Measurements from ENCODE around the gene HTRA3.

HTRA3 gene

DNA sequence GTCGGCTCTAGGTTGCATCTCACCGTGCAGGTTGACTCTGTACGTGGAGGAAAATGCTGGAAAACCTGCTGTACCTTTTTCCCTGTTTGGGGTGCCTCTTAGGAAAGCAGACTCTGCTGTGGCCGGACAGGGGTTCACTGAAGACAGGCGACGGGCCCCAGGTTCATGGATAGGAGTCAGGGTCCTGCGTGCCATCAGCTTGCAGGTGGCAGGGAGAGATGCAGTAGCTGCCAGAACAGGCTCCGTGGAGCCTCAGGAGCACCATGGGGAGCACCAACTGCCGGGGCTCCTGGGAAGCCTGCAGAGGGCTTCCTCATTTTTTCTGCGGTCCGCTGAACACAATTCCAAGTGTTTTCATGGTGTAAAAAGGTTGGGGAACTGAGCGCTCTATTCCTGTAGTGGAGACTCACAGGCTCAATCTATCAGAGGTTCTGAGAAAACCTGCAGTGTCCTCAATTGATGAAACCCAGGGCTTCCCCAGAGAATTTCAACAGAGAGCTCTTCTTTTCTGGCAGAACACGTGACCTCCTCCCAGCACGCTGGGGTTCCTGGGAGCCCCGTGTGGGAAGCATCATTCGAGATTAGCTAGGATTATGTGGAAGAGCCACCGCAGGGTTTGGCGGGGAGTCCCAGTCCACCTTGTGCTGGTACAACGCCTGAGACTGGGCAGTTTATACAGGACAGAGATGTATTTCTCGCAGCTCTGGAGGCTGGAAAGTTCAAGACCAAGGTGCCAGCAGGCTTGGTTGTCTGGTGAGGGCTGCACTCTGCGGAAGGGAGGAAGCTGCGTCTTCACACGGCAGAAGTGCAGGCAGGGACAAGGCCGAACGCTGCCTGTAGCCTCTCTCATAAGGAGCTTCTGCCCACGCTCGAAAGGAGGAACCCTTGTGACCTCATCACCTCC lies 1.6 kb downstream of the HTRA3 start:
- no peak overlapping the region for H3K27ac ChIP-seq
- TF ChIP-seq, protein P1, sequence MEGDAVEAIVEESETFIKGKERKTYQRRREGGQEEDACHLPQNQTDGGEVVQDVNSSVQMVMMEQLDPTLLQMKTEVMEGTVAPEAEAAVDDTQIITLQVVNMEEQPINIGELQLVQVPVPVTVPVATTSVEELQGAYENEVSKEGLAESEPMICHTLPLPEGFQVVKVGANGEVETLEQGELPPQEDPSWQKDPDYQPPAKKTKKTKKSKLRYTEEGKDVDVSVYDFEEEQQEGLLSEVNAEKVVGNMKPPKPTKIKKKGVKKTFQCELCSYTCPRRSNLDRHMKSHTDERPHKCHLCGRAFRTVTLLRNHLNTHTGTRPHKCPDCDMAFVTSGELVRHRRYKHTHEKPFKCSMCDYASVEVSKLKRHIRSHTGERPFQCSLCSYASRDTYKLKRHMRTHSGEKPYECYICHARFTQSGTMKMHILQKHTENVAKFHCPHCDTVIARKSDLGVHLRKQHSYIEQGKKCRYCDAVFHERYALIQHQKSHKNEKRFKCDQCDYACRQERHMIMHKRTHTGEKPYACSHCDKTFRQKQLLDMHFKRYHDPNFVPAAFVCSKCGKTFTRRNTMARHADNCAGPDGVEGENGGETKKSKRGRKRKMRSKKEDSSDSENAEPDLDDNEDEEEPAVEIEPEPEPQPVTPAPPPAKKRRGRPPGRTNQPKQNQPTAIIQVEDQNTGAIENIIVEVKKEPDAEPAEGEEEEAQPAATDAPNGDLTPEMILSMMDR (conservative IDR thresholded peaks at IDR 0.05) = no peak

DNA sequence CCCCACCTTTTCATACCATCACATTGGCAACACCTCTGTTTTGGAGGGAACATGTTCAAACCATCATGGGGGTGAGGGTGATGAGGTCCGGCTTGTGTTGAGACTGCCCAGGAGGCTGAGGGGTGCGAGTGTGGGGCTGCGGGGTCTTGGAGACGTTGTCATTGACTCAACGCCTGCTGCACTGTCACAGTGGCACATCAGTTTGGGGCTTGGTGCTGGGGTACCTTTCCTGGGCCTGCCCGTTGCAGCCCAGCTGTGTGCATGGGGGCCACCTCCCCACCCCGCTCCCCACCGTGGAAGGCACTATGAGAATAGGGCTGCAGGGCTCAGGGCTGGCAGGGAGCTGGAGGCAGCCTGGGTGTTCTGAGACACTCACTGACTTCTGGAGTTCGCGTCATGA lies 2.3 kb downstream of the HTRA3 start:
- TF ChIP-seq, protein P1 (conservative IDR thresholded peaks at IDR 0.05) = no peak
- no peak overlapping the region for H3K27ac ChIP-seq

GRCh38 chr4:8272472-8273428 lies 3.2 kb downstream of the HTRA3 start:
- TF ChIP-seq, protein P1 (conservative IDR thresholded peaks at IDR 0.05) = no peak

DNA sequence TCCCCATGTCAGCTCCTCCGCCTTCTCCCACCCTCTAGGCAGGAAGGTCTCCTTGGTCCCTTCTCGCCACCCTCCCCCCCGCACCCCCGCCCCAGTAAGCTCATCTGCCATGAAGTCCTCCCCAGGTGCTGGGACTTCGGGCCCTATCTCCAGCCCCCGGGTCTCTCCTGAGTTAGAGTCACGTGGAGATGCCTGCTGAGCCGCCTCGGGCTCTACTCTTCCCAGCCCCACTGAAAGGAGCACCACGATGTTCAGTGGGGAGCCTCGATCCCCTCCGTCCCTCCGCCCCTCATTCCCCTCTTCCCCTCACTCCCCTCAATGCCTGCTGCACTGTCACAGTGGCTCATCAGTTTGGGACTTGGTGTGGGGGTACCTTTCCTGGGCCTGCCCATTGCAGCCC lies 3.9 kb downstream of the HTRA3 start:
- TF ChIP-seq, protein P1 (conservative IDR thresholded peaks at IDR 0.05) = no peak
- no peak overlapping the region for H3K27ac ChIP-seq

More at GRCh38 chr4:8272472-8273428, 3.2 kb downstream of the HTRA3 start:
- no peak overlapping the region for H3K27ac ChIP-seq

DNA sequence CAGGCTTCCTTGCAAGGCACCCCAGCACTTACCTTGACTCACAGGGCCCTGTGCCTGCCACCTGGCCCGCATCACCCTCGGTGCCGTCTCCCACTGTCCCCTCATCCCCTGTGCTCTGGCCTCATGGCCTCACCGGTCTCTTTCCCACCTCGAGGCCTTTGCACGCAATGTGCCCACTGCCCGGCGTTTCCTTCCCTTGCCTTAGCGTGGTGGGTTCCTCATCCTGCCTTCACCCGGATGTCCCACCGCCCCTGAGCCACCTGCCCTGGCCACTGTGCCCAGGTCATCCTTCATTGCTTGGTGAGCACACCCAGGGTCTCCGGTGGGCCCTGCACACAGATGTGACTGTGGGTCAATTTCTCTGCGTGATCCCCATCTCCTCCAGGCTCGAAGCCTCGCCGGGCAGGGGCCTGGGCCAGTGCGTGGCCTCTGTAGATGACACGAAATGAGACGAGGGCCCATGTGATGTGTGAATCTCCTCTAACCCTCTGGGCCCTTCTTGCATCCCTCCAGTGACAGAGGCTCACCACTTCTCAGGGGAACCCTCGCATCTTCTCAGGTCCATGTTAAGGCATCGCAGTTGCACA lies 4.6 kb downstream of the HTRA3 start:
- TF ChIP-seq, protein P1 (conservative IDR thresholded peaks at IDR 0.05) = no peak
- no peak overlapping the region for H3K27ac ChIP-seq

- TF ChIP-seq, protein P1 (conservative IDR thresholded peaks at IDR 0.05) = no peak
- no peak overlapping the region for H3K27ac ChIP-seq
These were observed 5.4 kb downstream of the HTRA3 start for GRCh38 chr4:8274765-8275547.

Data from VCaP (cell line).